ENCODE results near the gene CACNA2D4. TPM values are rescaled to one million over a fixed set of nuclear protein-coding genes. Genes with fewer than 3 reads are reported as not detected.
A peak's percentile ranks its signal among the peaks of the same experiment; 100 is the strongest.
"Not testable (repeated sequence)": the region's sequence is repeated elsewhere in the genome, so short reads cannot be mapped to it uniquely, and the experiment has no call there.

Gene CACNA2D4, protein sequence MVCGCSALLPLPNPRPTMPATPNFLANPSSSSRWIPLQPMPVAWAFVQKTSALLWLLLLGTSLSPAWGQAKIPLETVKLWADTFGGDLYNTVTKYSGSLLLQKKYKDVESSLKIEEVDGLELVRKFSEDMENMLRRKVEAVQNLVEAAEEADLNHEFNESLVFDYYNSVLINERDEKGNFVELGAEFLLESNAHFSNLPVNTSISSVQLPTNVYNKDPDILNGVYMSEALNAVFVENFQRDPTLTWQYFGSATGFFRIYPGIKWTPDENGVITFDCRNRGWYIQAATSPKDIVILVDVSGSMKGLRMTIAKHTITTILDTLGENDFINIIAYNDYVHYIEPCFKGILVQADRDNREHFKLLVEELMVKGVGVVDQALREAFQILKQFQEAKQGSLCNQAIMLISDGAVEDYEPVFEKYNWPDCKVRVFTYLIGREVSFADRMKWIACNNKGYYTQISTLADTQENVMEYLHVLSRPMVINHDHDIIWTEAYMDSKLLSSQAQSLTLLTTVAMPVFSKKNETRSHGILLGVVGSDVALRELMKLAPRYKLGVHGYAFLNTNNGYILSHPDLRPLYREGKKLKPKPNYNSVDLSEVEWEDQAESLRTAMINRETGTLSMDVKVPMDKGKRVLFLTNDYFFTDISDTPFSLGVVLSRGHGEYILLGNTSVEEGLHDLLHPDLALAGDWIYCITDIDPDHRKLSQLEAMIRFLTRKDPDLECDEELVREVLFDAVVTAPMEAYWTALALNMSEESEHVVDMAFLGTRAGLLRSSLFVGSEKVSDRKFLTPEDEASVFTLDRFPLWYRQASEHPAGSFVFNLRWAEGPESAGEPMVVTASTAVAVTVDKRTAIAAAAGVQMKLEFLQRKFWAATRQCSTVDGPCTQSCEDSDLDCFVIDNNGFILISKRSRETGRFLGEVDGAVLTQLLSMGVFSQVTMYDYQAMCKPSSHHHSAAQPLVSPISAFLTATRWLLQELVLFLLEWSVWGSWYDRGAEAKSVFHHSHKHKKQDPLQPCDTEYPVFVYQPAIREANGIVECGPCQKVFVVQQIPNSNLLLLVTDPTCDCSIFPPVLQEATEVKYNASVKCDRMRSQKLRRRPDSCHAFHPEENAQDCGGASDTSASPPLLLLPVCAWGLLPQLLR
- total RNA-seq = 3.4 TPM

DNA sequence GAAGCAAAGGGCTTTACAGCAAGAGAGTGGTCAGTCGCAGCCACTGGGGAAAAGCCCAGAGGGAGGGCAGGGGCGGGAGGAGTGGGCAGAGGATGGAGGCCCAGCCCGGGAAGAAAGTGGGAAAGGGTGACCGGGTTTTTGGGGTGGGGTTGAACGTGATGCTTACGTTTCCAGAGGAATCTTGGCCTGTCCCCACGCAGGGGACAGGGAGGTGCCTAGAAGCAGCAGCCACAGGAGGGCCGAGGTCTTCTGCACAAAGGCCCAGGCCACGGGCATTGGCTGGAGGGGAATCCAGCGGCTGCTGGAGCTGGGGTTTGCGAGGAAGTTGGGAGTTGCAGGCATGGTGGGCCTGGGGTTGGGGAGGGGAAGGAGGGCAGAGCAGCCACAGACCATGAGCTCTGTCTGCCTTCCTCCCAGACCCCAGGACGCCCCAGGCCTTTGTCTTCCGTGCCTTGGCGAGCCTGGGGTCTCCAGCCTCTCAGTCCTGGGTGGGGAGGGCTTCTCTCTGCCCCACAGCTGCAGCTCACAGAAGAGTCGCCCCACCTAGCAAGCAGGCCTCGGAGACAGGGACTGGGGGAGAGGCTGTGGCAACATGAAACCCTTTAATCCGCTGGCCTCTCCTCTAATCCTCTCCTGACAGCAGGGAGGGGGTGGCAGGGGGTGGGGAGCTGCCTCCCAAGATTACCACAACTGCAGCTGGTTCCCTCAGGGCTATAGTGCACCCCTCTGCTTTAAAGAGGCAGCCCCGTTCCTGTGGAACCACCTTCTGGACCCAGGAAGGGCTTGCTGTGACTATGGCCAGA lies at the start of gene CACNA2D4:
Gene CACNA2D4, minus strand, starts transcription at position 572 of the 803 bp plus-strand sequence. Its CDS starts 179 bp downstream, at position 393.
- no peak for DNase-seq (ENCODE audit: low spot score)

DNA sequence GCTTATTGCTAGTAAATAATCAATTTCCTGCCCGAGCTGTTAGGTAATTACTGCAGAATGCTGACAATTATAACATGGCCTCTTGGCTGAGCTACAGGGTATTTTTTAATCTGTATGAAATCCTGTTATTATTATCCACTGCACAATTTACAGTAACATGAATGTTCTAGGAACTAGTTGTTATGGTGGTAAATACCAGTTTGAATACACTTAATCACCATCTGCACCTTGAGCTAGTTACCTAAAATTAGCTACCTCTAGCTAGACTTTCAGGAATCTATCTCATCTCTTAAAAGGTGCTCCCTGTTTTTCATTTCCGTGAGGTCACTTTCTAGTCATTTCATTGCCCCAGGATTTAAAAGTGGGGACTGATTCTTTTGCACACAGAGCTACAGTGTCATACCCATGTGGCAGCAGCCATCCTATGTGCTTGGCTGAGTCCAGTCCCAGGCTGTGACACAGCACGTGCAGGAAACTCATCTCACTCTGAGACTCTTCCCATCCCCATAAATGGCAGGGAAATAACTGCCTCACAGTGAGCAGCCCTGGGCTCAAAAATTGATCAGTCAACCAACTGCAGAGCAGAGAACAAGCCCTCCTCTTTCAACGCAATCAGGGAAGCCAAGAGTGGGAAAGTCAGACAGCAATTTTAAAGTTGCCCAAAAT lies 48.2 kb upstream of the CACNA2D4 start:
- no peak for DNase-seq (ENCODE audit: low spot score)

DNA sequence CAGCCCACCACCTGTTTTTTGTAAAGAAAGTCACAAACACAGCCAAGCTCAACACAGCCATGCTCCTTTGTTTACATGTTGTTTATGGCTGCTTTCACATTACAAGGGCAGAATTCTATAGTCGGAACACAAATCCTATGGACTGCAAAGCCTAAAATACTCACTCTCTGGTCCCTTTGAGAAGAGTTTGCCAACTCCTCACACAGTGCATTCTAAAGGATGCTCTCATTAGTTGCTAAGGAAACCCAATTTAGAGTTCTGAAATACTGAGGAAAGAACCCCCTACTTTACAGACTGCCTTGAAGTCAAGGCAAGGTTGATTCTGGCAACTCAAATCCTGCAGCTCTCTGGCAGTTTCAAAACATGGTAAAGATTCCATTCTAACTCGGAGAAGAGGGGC lies 47.5 kb upstream of the CACNA2D4 start:
- DNase-seq (ENCODE audit: low spot score) = no peak

DNA sequence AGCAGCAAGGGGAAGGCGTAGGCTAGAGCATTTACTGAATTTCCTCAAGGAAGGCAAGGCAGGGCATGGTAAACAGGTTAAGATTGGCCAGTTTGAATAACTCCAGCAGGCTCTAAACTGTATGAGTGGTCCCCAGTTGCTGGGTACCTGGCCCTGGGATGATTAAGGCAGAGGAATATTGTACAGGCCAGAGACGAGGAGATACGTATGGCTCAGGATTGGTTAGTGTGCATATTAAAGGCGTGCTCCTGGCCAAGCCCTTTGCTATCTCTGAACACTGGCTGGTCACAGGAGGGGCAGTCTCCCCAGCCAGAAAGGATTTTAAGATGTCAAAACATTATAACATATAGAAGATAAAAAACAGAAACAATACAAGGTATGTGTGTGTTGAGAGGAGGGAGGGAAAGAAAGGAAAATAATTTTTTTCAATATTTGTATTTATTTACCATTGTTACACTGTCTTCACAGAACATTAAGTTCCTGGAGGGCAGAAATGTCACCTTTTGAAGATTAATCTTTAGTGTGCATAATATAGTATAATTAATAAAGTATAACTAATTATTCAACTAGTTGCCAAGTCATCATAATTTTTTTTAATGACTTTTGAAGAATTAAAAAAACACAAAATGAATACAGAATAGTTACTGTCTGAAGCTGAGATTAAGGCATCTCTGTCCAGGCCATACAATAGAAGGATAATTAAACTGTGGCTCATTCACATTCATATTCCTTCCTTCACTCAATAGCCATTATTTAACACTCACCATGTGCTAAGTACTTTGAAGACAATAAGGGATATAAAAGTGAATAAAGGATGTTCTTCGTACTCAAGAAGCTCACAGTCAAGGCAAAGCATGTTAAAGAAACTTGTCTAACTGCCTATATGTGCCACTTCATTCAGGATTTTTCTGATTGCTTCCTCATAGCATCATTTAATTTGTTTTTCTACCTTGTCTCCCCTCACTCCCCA lies 43.9 kb upstream of the CACNA2D4 start:
- no peak for DNase-seq (ENCODE audit: low spot score)

DNA sequence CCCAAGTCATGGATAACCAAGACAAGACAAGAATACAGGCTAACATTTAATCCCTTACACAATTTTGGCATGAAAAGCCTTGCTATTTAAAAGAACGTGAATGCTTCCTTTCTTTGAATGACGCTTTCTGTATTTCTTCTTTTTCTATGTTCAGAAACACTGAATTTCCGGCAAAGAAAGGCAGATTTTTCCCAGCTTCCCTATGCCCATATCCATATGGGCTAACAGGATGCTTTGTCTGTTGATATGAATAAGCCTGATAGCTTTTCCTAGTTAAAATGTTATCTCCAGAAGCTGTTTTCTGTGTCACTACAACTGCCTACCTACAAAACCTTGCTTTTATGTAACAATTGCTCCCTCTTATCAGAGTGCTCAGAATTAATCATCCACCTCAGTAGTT lies 38.3 kb upstream of the CACNA2D4 start:
- no peak for DNase-seq (ENCODE audit: low spot score)

DNA sequence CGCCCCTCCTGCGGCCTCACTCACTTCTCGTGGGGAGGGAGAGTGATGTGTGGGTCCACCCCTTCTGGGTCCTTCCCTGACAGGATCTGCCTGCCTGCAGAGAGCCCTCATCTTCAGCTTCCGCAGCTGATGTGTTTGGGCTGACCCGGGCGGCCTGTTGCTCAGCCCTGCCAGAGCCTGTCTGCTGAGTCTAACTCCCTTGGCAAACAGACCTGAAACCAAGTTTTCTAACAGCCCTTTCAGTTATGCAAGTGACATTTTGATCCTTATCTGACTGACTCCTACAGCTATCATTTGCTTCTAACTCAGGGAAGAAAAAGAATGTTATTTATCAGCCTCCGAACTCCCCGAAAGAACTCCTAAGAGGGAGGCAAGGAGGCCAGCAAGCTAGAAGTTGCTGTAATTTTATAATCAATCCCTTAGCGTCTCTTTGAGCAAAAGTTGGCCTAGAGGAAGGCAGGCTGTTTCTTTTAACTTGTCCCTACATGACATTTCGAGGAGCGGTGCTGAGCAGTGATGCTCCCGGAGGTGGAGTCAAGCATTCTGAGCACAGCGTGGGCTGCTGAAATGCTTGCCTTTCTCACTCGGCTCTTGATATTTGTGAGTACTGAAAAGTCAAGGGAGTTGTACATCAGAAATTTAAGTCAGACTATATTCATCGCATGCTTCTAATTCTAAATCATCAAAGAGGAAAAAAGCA lies 31.5 kb upstream of the CACNA2D4 start:
- peak; percentile 61 for DNase-seq (ENCODE audit: low spot score)

DNA sequence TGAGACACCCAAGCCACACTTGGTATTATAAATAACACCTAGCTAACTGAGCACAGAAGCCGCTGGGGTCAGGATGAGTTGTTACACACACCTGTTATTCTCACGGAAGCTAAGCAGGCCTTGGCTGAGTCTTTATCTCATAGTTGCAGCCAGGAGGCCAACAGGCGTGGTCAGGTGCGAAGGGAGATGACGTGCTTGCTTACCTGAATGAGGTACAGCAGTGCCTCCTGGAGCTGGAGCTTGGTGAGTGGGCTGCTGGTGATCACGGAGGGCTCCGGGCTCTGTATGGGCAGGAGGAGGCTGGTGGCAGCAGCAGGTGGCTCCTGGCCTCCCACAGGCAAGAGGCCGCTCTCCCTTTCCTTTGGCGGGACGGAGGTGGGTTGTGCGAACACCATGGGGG lies 30.4 kb upstream of the CACNA2D4 start:
- DNase-seq (ENCODE audit: low spot score) = no peak

DNA sequence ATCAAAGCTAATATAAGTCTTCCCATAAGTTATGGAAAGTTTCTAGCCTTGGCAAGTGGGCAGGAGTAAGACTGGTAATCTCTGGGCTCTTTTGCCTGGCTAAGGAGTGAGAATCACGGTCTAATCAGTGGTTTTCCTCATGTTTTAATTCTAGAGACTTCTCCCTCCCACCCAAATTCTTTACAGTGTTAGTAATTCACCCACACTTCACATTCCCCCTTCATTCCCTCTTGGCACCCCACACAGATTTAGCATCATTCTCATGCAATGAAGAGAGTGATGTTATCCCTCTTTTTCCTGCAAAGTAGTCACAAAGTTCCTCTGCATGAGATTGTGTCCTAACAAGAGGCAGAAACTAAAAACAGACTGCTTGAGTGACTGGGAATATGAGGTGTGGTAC lies 28.6 kb upstream of the CACNA2D4 start:
- no peak for DNase-seq (ENCODE audit: low spot score)

DNA sequence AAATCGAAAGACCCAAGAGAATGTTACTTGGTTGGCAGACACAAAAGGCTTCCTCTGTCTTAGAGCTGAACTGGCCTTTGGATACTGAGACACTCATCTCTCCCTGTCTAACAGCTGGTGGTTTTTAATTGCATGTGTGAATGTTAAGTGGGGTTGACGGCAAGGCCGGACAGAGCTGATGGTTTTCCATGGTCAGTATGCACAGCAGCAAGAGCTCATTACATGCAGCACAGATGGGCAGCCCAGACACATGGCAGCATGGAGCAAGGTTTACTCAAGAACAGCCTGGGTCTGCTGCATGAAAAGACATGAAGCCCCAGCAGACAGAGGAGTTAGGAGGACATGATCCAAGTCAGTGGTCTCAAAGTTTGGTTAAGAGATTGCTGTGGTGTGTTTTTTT lies 27.8 kb upstream of the CACNA2D4 start:
- no peak for DNase-seq (ENCODE audit: low spot score)

DNA sequence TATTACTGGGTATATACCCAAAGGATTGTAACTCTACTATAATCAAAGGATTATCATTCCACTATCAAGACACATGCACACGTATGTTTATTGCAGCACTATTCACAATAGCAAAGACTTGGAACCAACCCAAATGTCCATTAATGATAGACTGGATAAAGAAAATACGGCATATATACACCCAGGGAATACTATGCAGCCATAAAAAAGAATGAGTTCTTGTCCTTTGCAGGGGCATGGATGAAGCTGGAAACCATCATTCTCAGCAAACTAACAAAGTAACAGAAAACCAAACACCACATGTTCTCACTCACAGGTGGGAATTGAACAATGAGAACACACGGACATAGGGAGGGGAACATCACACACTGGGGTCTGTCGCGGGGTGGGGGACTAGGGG lies 27.1 kb upstream of the CACNA2D4 start:
- DNase-seq (ENCODE audit: low spot score) = not testable (repeated sequence)

DNA sequence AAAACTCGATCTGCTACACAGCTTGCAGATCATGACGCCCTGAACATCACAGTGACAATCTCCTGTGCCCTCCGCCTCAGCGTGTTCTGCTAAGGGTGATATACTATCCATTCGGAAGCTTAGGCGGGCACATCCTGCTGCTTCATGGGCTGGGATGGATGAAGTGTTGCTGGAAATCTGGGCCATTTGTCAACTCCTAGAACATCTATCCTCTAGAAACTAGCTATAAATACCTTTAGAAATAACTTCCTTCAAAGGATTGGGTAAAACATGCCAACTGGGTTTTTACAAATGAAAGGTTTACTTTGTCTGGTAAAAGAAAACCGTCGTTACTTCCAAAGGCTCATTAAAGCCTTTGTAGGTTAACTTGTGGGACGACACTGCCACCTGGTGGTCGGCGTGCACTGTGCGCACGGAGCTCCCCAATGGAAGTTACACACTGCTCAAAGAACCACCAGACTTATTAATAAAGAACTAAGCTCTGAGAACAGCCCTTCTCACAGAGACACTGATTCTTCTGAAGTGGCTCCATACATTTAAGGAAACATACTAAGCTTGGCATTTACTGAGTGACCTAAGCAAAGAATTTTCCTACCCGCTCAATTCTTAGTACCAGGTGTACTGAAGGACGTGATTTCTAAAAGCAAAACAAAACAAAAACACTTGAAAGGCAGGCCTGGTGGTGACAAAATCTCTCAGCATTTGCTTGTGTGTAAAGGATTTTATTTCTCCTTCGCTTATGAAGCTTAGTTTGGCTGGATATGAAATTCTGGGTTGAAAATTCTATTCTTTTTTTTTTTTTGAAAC lies 21.6 kb upstream of the CACNA2D4 start:
- peak; percentile 93 for DNase-seq (ENCODE audit: low spot score)

DNA sequence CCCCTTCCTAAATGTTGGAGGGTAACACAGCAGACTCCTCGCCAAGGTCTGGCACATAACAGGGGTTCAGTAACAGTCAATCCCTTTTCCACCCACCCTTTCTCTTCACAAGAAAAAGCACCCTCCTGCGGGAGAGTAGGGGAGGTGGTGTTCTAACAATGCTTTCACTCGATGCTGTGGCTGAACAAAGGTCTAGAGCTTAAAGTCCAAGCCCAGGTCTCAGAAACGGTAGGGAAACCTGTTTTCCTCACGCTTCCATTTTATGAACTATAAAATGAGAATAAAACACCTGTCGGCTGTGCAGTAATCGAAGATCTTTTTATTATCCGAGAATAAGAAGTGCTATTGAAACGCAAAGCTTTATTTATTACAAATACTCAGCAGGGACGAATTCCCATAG lies 20.9 kb upstream of the CACNA2D4 start:
- DNase-seq (ENCODE audit: low spot score) = no peak

DNA sequence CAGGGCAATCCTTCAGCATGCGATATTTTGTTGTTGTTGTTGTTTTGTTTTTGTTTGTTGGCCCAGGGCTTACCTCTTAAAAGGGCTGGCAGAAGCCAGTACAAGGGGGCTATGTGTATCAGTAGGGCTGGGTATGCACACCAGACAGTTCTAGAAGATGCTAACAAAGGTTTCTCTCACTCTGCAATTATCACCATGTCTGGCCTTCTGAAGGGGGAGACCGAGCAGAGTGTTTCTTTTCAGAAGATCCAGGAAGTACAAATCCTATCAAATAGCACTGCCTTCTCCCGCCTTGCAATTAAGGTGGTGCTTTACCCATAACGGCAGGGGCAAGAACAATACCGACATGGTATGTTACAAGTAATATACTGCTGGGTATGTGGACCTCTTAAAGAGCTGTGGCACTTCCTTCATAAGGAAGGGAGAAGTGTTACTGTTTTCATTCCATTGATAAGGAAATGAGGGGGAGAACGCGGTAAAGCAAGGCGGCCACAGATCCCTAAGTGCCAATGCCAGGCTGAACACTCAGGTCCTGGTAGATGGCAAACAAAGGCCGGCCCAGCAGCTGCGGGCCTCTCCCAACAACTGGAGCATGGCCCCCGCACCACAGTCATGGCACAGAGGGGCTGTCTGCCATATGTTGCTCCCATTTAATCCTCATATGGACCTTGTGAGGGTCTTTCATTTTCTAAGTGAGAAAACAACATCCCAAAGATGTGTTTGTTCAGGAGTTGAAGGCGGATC lies 19.2 kb upstream of the CACNA2D4 start:
- no peak for DNase-seq (ENCODE audit: low spot score)

DNA sequence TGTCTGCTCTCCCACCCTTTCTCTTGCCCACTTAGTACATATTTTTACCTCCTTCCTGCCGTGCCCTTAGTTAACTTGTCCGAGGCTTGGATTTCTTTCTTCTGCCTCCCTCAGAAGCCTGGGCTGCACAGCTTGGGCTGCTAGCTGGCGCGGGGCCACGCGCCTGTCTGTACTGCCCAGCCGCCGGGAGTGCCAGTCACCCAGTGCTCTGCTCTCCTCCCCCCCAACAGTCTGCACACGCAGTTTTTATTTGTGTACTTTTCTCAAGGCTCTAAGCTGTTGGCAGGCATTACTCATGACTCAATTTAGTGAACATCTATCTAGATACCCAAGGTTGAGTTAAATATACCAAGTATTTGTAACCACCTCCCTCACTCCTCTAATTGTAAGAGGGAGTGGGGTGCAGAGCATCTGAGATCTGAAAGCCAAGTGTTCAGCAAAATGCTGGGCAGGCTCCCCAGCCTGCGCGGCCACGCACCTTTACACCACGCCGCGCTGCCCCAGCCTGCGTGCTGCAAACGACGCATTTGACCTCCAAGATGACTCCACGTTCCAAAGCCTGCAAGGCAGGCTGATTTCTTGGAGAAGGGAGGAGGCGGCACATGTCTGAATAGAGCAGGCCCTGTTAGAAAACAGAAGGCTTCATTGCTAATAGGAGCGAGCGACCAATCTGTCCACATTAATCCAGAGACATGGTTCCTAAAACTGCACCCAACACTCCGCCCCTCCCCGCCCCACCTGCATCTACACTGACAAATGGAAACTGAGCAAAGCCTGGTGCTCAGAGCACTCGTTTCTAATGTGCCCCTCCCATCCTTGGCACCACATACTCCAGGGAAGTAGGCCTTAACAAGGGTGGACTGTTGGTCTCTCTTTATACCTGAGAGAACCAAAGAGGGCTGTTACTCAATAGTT lies 18.2 kb upstream of the CACNA2D4 start:
- DNase-seq (ENCODE audit: low spot score) = peak; percentile 70

DNA sequence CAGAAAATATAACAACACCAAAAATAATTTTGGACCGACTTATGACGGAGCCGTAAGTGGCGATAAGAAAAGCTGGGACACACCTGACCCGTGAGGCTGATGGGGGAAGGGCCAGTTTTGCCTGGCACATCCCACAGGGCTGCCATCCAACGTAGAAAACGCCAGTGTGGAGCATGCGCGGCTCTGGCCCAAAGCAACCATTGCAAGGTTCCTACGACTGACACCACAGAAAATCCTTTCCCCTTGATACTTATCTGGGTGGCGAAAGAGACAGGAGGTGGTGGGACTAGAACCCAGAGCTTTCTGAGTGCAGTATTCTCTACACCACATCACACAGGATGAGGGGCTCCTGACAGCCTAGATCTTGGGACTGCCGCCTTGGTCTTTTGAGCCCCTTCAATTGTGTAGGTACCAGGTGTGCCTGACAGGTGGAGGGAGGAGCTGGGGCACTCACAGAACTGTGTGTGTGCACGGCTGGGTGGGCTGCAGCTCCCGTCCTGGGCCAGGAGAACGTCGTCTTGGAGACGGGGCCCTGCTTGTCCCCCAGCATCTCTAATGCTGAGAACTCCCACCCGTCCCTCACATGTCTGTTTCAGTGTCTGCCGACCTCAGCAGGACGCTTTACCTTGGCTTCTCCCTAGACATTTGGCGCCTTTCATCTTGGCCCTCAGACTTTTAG lies 17.4 kb upstream of the CACNA2D4 start:
- peak; percentile 36 for DNase-seq (ENCODE audit: low spot score)

DNA sequence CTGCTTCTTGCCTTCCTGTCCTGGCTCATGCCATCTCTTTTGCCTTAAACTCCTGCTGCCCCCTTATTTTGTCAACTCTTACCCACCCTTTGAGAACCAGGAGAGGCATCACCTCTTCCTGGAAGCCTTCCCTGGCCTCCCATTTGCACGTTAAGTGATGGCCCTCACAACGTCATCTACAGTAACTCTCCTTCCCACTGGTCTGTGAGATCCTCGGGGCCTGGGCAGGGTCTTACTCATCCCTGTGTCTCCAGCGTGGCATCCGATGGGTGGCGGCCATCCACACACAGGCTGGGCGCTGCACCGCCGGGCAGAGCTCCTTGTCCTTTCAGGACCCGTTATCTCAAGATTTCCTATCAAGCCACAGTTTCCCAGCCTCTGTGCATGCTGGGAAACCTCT lies 16.8 kb upstream of the CACNA2D4 start:
- DNase-seq (ENCODE audit: low spot score) = no peak
